ENCODE measurements around the gene TMEM154.

Gene TMEM154, protein sequence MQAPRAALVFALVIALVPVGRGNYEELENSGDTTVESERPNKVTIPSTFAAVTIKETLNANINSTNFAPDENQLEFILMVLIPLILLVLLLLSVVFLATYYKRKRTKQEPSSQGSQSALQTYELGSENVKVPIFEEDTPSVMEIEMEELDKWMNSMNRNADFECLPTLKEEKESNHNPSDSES

DNA sequence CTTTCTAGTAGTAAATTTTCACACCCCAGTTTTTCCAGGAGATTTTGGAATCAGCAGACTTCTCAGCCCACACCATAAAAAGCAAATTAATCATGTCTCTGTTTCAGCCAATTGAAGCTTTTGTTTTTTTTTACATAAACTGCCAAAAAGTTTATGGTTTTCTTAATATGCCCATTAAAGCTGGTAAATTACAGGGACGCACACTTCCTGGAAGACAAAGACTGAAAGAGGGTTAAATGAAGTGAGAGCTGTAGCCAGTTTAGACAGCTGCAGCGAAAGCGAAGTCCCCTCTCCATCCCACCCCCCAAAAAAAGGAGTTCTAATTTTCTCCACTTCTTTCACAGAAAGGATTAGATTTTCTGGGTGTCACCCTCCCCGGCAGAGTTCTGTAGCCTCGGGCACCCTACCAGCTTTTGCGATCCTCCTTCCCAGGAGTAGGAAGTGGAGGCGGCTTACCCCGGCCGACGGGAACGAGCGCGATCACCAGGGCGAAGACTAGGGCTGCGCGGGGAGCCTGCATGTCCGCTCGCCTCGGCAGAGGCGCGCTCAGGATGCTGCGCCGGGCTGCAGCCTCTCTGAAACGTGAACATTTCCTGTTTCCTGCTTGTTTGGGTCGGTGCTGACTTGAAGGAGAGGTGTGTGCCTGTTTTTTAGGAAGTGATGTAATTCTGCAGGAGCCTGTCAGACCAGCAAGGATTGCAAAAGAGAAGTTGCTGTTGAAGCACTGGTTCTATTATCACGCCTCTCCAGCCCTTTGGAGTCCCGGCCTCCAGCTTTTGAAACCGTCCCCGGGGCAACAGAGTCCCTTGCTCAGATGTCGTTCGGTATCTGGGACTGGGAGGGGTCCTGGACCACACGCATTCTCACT is at the start of gene TMEM154:
Gene TMEM154 (minus strand): TSS at position 584 of the 868 bp plus-strand sequence. CDS start 64 bp downstream, at position 520.
- DNase-seq (ENCODE audit: low read depth in 2 of 2) = peak; percentile 40 to 43

DNA sequence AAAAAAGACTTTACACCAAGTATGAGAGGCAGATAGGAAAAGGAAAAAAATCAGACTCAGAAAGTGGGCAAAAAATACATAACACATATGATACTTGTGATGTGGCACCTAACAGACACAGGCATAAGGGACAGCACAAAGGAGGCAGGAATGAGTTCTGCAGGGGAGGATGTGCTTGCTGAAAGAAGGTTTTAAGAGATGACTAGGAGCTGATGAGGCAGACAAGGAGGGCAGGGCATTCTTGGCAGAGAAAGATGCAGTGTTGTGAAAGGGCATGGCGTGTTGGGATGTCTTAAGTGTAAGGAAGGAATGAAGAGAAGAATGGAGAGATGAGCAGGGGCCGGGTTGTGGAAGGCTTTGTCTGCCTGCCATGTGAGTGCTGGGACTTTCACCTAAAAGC is 49.7 kb upstream of the TMEM154 start:
- DNase-seq (ENCODE audit: low read depth in 2 of 2) = no peak

DNA sequence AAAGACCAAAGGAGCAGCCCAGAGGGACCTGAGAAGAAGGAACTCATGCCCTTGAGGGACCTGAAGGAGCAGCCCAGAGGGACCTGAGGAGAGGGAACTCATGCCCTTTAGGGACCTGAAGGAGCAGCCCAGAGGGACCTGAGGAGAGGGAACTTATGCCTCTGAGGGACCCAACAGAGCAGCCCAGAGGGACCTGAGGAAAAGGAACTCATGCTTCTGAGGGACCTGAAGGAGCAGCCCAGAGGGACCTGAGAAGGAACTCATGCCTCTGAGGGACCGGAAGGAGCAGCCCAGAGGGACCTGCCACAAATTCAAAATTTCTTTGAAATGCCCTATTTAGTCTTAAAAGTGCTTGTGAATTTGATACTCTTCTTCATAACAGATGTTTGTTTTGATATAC is 48.5 kb upstream of the TMEM154 start:
- DNase-seq (ENCODE audit: low read depth in 2 of 2) = no peak

DNA sequence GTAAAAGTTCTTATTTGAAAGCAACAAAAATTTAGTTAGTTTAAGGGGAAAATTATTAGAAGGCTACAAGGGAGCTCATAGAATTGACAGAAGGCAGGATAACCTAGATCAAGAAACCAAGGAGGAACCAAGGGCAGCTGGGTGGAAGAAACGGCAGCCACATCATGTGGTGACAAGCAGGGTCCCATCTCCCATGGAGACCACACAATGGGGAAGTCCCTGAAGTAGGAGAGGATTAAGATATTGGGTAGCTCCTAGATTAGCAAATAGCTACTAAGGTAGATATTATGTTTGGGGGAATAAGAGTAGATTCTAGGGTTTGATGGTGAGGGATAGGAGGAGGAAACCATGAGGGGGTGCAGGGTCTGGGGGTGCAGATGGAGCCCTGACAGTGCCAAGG is 48.0 kb upstream of the TMEM154 start:
- DNase-seq (ENCODE audit: low read depth in 2 of 2) = no peak

DNA sequence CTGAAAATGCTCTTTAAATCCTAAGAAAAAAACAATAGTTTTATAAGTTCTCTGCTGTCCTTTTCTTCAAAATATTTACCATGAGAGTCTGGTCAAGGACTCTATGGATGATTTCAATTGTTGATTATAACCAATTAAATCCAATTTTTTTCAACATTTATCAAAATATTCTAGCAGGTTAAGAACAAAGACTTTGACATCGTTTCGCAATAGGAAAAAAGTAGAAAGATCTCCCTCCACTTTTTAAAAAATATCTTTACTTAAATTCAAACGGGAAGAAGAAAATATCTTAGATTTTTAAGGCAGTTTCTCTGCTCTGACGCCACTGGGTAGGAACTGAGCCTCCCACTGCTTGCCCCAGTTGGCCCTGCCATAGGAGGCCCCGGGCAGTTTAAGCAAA is 44.7 kb upstream of the TMEM154 start:
- DNase-seq (ENCODE audit: low read depth in 2 of 2) = no peak

DNA sequence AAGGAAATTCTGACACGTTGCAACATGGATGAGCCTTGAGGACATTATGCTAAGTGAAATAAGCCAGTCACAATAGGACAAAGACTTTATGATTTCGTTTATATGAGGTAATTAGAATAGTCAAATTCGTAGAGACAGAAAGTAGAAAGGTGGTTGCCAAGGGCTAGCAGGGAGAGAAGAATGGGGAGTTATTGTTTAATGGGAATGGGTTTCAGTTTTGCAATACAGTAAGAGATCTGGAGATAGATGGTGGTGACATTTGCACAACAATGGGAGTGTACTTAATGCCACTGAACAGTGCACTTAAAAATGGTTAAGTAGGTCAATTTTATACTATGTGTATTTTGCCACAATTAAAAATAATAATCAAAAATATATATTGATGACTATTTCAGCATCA is 43.4 kb upstream of the TMEM154 start:
- DNase-seq (ENCODE audit: low read depth in 2 of 2) = no peak

DNA sequence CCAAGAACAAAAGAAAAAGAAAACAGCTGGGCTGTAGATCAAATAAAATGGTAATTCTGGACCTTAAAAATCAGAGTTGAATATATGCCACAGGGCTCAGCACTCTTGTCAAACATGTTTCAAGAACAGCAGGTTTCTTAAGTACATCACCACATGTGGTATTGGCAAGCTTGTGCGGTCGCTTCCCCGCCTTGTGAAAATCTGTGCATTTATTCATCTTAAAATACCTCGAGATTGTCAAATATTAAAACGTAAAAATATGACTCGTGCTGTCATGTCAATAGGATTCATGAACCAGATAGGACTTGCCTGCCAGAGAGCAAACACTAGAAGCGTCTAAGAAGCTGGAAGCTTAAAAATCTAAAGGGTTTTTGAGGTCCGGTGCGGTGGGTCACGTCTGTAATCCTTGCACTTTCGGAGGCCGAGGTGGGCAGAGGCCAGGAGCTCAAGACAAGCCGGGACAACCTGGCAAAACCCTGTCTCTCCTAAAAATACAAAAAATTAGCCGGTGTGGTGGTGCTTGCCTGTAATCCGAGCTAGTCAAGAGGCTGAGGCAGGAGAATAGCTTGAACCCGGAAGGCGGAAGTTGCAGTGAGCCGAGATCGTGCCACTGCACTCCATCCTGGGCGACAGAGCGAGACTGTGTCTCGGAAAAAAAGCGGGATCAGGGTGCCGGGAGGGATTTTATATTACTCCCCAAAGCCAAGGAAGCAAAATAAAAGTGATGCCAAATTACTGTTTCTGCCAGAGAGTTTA is 40.2 kb upstream of the TMEM154 start:
- no peak for DNase-seq (ENCODE audit: low read depth in 2 of 2)

DNA sequence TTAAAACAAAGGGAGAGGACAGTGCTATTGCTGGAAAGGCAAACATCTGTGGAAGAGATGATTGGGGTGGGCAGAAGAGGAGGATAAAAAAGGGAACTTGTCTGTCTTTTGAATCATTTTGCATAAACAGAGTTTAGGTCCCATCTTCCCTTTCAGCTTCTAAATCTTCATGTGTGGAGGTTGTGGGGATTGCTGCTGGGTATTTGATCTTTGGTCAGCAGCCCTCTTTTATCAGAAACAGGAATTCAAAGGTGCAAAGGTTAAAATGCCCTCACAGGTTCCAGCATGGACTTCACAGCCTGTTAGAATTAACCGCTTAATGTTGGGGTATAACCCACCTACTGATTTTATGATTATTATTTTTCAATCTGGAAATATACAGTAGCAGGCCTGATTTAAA is 39.5 kb upstream of the TMEM154 start:
- DNase-seq (ENCODE audit: low read depth in 2 of 2) = no peak

DNA sequence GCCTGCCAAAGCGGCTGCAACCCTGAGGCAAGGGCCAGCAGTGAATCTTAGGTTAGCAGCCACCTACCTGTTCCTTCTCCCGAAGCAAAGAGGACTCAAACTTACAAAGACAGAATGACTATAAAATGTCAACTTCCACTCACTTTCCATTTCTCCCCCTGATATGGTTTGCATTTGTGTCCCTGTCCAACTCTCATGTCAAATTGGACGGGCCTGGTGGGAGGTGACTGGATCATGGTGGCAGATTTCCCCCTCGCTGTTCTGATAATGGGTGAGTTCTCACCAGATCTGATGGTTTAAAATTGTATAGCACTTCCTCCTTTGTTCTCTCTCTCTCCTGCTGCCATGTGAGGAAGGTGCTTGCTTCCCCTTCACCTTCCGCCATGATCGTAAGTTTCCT is 35.3 kb upstream of the TMEM154 start:
- no peak for DNase-seq (ENCODE audit: low read depth in 2 of 2)

DNA sequence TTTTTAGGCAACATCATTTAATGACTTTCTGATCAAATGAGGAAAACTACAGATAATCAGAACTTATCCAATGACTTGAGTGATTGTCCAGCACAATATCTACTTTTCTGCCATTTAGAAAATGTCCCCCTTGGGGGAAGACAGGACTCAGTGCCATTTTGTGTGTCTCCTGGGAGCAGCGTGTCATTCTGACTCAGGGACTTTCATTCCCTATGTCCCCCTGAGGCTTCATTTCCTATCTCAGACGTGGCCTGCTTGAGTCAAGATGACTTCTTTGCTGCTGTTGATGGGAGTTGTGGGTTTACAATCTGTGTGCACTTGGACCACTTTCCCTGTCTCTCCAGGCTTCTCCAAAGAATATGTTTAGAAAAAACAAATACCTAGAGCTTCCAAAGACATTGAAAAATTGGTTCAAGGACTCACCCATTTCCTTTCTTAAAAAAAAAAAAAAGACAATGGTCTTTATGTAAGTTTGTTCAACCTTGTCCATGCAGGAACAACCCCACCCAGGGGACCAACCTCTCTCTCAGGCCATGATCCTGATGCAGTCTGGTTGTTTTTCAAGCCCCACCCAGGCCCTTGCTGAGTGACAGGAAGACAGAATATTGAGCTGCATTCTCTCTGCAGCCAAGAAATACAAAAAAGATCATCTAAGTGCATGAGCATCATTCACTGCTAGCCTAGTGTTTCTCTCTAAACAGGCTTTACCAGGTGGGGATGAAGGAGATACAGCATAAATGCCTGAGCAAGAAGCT is 34.3 kb upstream of the TMEM154 start:
- DNase-seq (ENCODE audit: low read depth in 2 of 2) = no peak

DNA sequence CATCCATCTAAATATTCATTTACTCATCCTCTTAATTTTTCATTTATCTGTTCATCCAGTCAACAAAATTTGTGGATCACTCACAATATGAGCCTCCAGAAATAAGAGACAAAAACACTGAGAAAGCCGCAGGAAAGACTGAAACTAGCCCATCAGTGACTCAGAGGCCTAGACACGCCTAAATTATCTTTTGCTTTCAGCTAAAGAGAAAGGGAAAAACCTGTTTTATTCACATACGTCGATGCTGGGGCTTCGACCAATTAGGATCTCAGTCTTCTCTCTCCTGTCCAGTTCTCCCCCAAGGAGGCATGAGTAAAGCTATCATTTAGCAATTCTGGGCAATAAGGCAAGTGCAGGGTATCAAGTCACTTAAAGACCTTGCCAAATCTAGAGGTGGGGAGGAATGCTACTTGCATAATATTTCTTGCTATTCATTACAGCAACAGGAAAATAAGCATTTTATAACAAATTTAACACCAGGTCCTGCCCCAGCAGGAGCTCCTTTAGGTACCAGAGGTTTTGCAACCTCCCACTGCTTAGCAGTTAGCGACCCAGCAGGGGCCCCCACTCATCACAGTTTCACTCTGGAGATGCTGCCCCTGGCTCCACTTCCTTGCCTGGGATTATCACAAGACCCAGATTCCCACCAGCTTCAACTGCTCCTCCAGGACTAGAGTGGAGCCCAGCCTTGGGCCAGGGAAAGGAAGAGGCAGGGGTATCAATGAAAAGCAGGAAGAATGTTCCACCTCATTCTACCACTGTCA is 30.1 kb upstream of the TMEM154 start:
- DNase-seq (ENCODE audit: low read depth in 2 of 2) = no peak

DNA sequence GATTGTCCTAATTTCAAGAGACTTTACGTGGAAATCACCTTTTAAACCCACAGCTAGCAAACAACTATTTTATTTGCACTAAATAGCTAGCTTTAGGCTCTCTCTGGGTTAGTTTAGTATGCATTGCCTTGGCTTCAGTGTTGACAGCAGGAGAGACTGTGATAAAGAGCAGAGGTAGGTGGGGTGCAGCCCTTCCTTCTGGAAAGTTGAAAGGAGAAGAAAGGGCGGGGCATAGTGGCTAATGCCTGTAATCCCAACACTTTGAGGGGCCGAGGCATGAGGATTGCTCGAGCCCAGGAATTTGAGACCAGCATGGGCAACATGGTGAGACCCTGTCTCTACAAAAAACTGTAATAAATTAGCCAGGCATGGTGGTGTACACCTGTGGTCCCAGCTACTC is 29.0 kb upstream of the TMEM154 start:
- no peak for DNase-seq (ENCODE audit: low read depth in 2 of 2)

DNA sequence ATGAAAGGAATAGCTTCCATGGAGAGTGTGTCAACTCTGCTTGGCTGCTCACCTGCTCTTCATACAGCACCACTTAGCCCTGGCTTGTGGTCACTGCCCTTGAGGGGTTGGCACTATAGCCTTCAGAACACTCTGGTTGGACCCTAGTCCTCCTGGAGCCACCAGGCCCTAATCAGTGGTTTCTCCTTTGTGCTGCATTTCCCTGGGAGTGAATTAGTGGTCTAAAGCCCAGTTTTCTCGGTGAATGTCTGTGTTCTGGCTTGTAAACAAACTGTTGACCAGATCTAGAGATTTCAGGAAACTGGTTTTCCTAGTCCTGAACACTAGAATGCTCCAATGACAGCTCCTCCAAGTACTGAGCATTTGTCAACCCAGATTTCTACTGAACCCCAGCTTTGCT is 28.6 kb upstream of the TMEM154 start:
- no peak for DNase-seq (ENCODE audit: low read depth in 2 of 2)

DNA sequence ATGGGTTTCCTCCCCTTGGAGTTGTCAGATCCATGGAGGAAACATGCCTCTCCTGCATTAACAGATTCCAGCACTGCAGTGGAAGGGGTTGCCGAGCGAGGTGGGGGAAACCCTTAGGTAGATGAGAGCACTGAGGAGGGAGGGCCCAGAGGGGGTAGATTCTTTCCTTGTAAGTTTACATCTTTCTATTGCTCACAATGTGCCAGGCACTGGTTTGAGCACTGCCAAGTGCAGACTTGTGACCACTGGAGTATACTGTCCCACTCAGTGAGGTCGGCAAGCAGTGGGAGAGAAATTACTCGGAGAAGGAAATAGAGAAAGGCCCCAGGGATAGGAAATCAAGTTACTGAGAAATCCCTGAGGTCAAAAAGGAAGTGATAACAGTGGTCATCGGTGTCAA is 27.8 kb upstream of the TMEM154 start:
- DNase-seq (ENCODE audit: low read depth in 2 of 2) = no peak

DNA sequence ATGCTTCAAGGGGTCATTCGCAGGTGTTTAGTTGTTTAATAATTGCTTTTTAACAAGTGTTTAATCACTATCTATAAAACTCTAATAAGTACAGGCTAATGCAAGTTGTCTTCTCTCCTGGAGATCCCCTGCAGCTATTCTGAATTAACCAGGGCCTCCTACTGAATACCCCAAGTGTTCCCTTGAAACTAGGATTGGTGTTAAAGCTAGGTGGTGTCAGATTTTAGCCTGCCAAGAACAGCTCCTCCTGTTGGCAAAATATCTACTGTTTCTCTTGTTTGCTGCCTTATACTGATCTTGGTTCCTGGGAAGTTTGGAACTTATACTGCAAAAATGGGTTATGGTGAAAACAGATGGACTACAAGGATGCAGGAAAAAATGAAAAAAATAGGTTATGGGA is 26.1 kb upstream of the TMEM154 start:
- DNase-seq (ENCODE audit: low read depth in 2 of 2) = no peak

DNA sequence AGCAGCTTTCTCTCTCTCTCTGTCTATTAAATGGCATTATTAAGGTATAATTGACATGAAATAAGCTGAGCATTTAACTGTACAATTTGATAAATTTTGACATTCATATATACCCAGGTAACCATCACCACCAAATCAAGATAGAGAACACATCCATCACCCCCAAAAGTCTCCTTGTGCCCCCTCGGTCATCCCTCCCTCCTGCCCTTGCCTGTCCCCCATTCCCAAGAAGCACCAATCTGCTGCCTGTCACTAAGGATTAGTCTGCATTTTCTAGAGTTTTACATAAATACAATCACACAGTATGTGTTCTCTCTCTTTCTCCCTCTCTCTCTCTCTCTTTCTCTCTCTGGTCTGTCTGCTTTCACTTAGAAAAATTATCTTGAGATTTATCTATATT is 25.0 kb upstream of the TMEM154 start:
- DNase-seq (ENCODE audit: low read depth in 2 of 2) = no peak

DNA sequence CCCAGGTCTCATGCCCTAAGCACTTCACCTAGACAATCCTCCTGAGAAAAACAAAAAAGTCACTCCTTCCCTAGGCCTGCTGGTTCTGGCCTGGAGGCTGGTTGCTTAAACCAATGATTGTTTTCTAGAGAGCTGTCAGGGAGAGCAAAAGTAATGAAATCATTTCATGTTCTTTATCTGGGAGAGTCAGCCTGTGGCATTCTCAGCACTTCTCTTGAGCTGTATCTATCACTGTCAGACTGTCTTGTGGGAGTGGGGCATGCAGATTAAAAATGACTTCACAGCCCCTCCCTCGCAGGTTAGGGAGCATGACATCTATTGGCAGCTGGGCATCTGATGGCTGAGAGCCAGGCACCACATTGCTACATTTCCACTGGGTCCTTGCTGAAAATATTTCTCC is 20.4 kb upstream of the TMEM154 start:
- no peak for DNase-seq (ENCODE audit: low read depth in 2 of 2)

DNA sequence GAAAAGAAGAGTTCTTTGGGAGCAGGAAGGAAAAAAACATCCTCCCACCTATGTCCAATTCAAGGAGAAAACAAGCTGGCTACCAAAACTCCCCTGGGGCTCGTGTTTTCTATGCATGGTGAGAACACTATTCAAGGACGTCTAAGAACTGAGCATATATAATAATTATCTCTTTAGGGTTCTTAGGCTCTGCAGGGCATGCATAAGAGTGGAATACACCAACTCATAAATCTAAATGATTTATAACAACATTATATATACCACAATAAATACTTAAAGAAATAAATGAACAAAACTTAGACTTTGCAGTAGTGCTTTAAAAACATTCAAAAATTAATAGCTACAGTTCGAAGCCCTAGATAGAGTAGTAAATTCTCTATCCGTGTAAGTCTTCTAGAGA is 19.5 kb upstream of the TMEM154 start:
- no peak for DNase-seq (ENCODE audit: low read depth in 2 of 2)

DNA sequence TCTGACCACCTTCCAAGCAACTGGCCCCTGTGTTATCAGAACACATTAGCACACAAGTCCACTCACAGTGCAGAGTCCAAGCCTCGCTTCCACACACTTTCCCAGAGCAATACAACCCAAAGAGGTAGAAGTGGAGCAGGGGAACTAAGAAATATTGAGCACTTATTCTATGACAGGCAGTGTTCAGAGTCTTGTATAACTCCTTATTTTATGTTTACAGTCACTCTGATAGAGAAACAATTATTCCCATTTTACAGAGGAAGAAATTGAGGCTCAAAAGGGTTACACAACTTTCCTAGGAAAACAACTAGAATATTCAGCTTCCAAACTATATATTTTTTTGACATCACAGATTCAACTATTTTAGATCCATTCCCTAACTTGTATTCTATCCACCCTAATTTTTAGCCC is 18.3 kb upstream of the TMEM154 start:
- no peak for DNase-seq (ENCODE audit: low read depth in 2 of 2)

DNA sequence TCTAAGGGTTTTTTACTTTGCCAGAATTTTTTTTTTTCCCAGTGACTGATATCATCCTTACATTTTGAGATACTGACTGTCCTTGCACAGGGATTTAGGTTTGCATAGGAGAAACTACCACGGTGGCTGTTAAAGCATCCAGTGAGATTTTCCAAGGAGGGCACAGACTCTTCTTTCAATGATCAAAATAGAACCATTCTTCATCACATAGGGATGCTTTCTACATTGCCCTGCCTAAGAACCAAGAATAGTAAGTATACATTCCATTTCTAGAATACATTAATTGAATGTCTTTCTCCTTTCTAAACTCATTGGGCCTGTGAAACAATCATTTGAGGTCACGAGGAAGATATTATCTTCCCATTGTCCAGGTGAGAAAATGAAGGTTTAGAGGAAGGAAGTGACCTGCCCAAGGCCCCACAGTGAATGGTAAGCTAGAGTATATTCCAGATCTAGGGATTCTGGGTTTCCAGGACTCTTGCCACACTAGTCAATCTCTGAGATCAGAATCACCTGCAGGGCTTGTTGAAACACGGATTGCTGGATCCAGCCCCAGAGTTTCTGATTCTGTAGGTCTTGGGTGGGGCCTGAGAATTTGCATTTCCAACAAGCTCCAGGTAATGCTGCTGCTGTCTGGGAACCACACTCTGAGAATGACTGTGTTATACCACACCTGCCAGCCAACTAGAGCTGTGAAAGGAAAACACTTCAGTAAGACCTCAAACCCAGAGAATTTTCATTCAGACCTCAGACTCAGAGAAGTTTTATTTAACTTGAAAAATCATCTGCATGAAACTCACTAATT is 17.7 kb upstream of the TMEM154 start:
- DNase-seq (ENCODE audit: low read depth in 2 of 2) = no peak
